Measurements from ENCODE around the gene ME3. TPM values are rescaled to one million over a fixed set of nuclear protein-coding genes. Genes with fewer than 3 reads are reported as not detected.

Gene ME3
- polyA plus RNA-seq, 1 donor (not counting 4 experiments of a cell fraction or from before 2014, with no cell fraction given): 1.0 TPM

- Histone ChIP-seq H3K4me3 (ENCODE audit: control insufficient read depth in 2 of 3, extremely low read depth in 1 of 3, insufficient read depth in 2 of 3, low read depth in 1 of 3, low read length in 3 of 3) (no peak overlapping the region), H3K4me1 (ENCODE audit: control insufficient read depth, extremely low read depth, insufficient read depth, low read length) (peaks cover 18% of the 10 kb centered on the region), H3K9me3 (ENCODE audit: control insufficient read depth, low read depth, low read length) (peaks cover 2% of the 10 kb centered on the region), H3K27ac (ENCODE audit: control insufficient read depth, insufficient read depth, low read length) (no peak overlapping the region), H4K20me1 (ENCODE audit: control insufficient read depth, extremely low read depth, insufficient read depth, low read length) (no peaks in the 10 kb centered on the region), H3K79me2 (ENCODE audit: control insufficient read depth, insufficient read depth, low read length) (peaks cover 2% of the 10 kb centered on the region), H3K4me2 (ENCODE audit: control insufficient read depth, extremely low read depth, insufficient read depth, low read depth, low read length) (no peak overlapping the region), H3K36me3 (ENCODE audit: control insufficient read depth in 2 of 2, extremely low read depth in 1 of 2, insufficient read depth in 2 of 2, low read length in 2 of 2) (peaks cover 0 to 2% of the 10 kb centered on the region in 2 experiments), H3K27me3 (ENCODE audit: control insufficient read depth, extremely low read depth, insufficient read depth, low read length) (no peaks in the 10 kb centered on the region), H3K9me1 (ENCODE audit: control insufficient read depth, extremely low read depth, insufficient read depth, low read length) (no peaks in the 10 kb centered on the region), H2AFZ (ENCODE audit: control insufficient read depth, low read length) (no peak overlapping the region), H3K9ac (ENCODE audit: control insufficient read depth, extremely low read depth, insufficient read depth, low read length) (no peak overlapping the region)
- dilution Hi-C loops (cut with MboI; ENCODE audit: extremely low pct_ligation_motif_present, low sequenced_read_pairs): no loop called here
- no peak for FAIRE-seq
- TF ChIP-seq CTCF (optimal IDR thresholded peaks at IDR 0.05 in 1 of 3, IDR thresholded peaks at IDR 0.05 in 1 of 3, conservative IDR thresholded peaks at IDR 0.05 in 1 of 3; ENCODE audit: extremely low read depth in 1 of 3, insufficient read depth in 2 of 3, low read length in 3 of 3) (no peak), EZH2 (IDR thresholded peaks at IDR 0.05; ENCODE audit: low read length) (no peak)
- no peak for DNase-seq (ENCODE audit: low read depth, low spot score)
These were observed 42.0 kb downstream of the ME3 start for GRCh38 chr11:86630229-86630981.

GRCh38 chr11:86629045-86629706 is 43.2 kb downstream of the ME3 start:
- Histone ChIP-seq H3K9me3 (ENCODE audit: control insufficient read depth, low read depth, low read length) (peaks cover 2% of the 10 kb centered on the region), H3K36me3 (ENCODE audit: control insufficient read depth in 2 of 2, extremely low read depth in 1 of 2, insufficient read depth in 2 of 2, low read length in 2 of 2) (peaks cover 0 to 2% of the 10 kb centered on the region in 2 experiments), H3K27me3 (ENCODE audit: control insufficient read depth, extremely low read depth, insufficient read depth, low read length) (no peaks in the 10 kb centered on the region), H2AFZ (ENCODE audit: control insufficient read depth, low read length) (no peak overlapping the region), H3K27ac (ENCODE audit: control insufficient read depth, insufficient read depth, low read length) (no peak overlapping the region), H3K4me2 (ENCODE audit: control insufficient read depth, extremely low read depth, insufficient read depth, low read depth, low read length) (no peak overlapping the region), H4K20me1 (ENCODE audit: control insufficient read depth, extremely low read depth, insufficient read depth, low read length) (no peaks in the 10 kb centered on the region), H3K9ac (ENCODE audit: control insufficient read depth, extremely low read depth, insufficient read depth, low read length) (no peak overlapping the region), H3K79me2 (ENCODE audit: control insufficient read depth, insufficient read depth, low read length) (peaks cover 7% of the 10 kb centered on the region), H3K4me3 (ENCODE audit: control insufficient read depth in 2 of 3, extremely low read depth in 1 of 3, insufficient read depth in 2 of 3, low read depth in 1 of 3, low read length in 3 of 3) (no peak overlapping the region), H3K4me1 (ENCODE audit: control insufficient read depth, extremely low read depth, insufficient read depth, low read length) (peaks cover 29% of the 10 kb centered on the region), H3K9me1 (ENCODE audit: control insufficient read depth, extremely low read depth, insufficient read depth, low read length) (no peaks in the 10 kb centered on the region)
- TF ChIP-seq CTCF (optimal IDR thresholded peaks at IDR 0.05 in 1 of 3, IDR thresholded peaks at IDR 0.05 in 1 of 3, conservative IDR thresholded peaks at IDR 0.05 in 1 of 3; ENCODE audit: extremely low read depth in 1 of 3, insufficient read depth in 2 of 3, low read length in 3 of 3) (no peak), EZH2 (IDR thresholded peaks at IDR 0.05; ENCODE audit: low read length) (no peak)
- dilution Hi-C loops (cut with MboI; ENCODE audit: extremely low pct_ligation_motif_present, low sequenced_read_pairs): no loop called here
- DNase-seq (ENCODE audit: low read depth, low spot score) (no peak), FAIRE-seq (no peak)
